ENCODE data around the gene MAST1.

DNA sequence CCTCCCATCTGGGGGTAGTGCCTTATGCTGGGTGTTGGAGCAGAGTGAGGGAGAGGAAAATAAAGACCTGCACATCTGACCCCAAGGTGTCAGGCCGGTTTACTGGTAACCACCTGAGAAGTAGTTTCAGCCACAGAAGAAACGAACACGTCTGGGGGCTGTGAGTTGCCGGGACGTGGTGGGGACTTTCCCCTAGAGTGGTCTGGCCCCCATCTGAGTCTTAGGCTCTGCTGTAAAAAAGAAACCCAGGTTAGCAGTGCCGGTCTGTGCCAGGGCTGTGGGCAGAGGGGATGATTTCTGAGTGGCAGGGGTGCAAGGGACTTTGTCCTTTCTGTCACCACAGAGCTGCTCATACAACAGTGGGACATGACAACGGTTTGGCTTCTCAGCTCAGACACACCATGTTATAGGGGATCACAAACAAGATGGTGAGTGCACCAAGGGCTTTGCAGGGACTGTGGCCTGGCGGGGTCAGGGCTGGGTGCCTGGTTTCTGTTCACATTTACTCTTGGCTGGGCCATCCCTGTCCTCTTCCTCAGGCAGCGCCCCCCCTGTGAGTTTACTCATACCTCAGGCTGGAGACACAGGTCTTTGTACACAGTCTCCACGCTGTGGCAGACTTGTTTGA is 61.7 kb downstream of the MAST1 start:
- TF ChIP-seq, protein P1, sequence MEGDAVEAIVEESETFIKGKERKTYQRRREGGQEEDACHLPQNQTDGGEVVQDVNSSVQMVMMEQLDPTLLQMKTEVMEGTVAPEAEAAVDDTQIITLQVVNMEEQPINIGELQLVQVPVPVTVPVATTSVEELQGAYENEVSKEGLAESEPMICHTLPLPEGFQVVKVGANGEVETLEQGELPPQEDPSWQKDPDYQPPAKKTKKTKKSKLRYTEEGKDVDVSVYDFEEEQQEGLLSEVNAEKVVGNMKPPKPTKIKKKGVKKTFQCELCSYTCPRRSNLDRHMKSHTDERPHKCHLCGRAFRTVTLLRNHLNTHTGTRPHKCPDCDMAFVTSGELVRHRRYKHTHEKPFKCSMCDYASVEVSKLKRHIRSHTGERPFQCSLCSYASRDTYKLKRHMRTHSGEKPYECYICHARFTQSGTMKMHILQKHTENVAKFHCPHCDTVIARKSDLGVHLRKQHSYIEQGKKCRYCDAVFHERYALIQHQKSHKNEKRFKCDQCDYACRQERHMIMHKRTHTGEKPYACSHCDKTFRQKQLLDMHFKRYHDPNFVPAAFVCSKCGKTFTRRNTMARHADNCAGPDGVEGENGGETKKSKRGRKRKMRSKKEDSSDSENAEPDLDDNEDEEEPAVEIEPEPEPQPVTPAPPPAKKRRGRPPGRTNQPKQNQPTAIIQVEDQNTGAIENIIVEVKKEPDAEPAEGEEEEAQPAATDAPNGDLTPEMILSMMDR (IDR thresholded peaks at IDR 0.05) = no peak
- no peak for TF ChIP-seq POLR2A (IDR thresholded peaks at IDR 0.05)
